Measurements from ENCODE around the gene RAPGEF3.
A peak's percentile ranks its signal among the peaks of the same experiment; 100 is the strongest.

Gene RAPGEF3

DNA sequence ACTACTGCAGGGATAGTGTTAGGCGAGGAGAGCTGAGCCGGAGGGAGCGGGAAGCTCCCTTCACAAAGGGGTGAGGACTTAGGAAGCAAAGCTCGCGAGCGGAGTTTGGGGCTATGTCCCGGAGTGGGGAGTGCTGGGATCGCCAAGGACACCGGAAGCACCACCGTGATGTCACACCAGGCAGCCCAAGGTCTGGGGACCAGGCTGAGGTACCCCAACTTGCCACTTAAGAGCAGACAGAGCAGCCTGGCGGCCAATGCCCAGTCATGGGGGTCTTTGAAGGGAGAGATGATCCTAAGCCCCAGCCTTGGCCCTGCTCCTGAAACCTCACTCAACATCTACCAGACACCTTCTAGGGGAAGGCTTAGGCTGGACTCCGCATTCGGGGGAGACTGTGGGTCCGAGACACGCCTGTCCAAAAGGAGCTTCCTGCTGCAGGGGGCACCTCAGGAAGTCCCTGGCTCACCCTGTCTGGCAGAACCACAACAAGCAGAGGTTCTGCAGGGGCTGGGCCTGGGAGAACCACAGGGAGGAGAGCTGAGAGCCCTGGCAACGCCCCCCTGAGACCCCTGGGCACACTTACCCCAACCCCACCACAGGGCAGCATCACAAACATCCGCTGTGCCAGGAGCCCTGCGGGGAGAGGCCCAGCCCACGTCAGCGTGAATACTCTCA, 32.1 kb upstream of the RAPGEF3 start:
- DNase-seq = no peak

GRCh38 chr12:47789712-47790489, 31.2 kb upstream of the RAPGEF3 start:
- DNase-seq = no peak

DNA sequence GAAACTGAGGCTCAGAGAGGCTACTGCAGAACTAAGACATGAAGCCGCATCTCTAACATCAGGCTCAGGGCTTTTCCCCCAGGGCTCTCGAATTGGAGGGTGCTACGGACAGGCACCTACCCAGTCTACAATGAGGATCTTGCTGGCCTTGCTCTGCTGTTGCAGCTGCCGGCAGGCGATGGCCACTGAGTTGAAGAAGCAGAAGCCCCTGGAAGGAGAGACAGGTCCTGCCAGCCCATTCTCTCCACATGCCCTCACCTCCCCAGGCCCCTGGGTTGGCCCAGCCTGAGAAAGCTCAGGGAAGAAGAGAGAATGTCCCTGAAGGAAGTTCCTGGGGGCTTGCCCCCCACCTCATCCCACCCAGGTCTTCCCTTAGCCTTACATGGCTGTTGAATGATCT, 30.5 kb upstream of the RAPGEF3 start:
- DNase-seq = no peak

- DNase-seq = no peak
These were observed 29.1 kb upstream of the RAPGEF3 start for GRCh38 chr12:47787596-47788319.

DNA sequence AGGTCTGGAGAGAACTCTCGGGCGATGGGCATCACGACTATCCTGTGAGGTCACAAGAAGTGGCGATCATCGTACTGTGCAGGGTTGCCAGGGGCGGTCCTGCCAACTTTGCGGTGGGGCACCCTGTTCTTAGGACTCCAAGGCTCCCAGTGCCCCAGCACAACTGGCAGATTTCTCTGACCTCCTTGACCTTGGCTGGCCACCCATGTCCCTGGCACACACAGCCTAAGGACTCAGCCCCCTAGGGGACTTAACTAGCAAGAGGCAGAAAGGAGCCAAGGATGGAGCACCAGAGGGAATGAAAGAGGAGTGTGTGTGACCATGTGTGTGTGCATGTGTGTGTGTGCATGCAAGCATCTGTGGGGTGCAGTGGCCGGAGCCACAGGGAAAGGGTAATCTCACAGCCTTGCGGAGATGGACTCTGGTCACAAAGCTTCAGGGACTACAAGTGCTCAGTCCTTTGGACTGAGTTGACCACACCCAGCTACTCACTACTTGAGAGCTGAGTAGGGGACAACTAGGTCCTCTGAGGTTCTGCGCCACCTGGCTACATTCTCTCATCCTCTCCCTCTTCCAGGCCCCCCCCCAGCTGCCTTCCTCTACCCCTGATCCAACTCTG, 28.1 kb upstream of the RAPGEF3 start:
- no peak for DNase-seq

GRCh38 chr12:47785887-47786661, 27.4 kb upstream of the RAPGEF3 start:
- DNase-seq = no peak

GRCh38 chr12:47785036-47785886, 26.6 kb upstream of the RAPGEF3 start:
- DNase-seq = no peak

GRCh38 chr12:47783821-47784819, 25.4 kb upstream of the RAPGEF3 start:
- DNase-seq = no peak

DNA sequence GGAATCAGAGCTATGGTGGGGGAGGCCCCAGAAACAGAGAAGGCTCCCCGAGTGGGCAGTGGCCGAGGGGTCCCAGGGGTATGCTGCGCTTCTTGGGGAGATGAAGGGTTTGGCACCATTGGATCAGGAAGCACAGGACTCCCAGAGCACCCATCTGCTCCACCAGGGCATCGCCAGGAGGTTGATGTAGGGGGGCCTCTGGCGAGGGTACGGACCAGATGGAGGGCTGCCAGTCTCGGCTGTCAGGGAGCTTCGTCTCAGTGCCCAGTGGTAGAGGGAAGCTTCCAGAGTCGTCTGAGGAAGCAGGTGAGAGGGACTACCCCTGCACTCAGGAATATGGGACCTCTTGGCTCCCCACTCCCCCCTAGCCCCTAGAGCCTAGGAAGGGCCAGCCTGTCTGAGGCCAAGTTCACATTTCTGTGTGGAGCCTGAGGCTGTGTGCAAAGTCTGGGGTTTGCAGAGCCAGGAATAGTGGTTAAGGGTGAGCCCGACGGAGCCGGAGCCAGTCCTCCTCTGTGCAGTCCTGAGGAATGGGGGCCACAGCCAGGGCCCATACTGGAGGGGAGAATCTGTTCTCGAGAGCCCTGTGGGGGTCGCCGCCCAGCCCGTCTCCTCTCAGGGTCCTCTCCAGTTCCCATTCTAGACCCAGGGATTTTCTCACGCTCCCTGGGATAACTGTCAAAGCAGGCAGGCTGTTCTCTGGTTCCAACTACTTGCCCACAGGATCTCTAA, 24.5 kb upstream of the RAPGEF3 start:
- DNase-seq = no peak

DNA sequence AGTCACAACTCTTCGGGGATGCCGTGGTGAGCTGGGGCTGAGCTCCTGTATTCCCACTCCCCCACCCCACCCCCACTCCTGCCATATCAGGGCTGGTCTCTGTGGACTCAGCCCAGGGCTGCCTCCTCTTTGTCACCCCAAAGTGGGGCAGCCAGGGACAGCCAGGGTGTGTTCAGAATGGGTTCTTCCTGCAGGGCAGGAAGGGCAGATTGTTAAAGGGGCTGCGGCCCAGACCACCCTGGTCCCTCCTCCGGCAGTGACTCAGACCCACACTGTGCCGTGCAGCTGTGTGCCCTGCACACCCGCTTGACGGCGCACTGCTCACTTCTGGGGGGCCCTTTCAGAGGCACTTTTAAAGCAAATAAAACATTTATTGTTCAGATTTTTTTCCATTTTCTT, 23.7 kb upstream of the RAPGEF3 start:
- DNase-seq = no peak

DNA sequence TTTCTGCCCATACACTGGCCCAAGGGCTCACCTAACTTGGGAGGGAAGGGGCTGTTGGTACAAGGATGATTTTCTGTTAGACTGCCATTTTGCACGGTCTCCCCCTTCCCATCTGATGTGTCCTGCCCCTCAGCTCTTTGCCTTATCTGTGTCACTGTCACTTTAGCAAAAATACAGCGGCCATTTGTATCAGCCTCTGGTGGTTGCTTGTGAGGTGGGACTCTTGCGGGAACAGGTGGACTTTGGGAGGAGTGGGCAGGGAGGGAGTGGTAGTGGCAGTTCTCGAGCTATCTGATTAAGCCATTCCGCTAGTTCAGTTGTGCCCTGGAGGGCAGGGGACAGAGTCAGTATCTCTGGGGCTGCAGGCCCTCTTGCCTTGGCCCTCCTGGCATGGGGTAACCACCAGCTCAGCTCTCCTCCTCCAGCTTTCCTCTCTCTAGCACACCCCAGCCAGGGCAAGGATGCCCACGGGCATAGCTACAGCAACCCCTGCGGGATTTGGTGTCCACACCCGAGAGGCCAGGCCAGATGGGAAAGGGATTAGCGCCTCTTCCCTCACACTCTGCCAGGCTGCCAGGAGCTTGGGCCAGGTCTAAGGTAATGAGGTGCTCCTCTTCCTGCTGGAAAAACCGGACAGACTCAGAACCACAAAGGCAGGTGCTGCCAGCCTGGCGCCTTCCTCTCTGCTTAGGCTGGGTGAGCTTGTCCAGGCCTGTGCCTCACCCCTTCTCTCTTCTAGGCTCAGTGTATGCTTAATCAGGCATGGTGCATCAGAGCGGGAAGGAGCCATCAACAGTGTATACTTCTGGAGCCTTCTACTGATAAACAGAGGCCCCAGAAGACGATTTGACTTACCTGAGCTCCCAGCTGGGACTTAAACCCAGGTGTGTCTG, 23.0 kb upstream of the RAPGEF3 start:
- DNase-seq = no peak

GRCh38 chr12:47779943-47780504, 21.3 kb upstream of the RAPGEF3 start:
- no peak for DNase-seq

- DNase-seq = peak; percentile 95
These were observed 20.7 kb upstream of the RAPGEF3 start for GRCh38 chr12:47779301-47779942.

- DNase-seq = no peak
These were observed 20.2 kb upstream of the RAPGEF3 start for GRCh38 chr12:47778881-47779280.

GRCh38 chr12:47777741-47778558, 19.3 kb upstream of the RAPGEF3 start:
- DNase-seq = no peak

- no peak for DNase-seq
These were observed 18.5 kb upstream of the RAPGEF3 start for GRCh38 chr12:47777151-47777550.

Data from activated T-cell treated with anti-CD3 and anti-CD28 coated beads, Interleukin-2, amount 50 U/mL, for 1 hour (primary cell).